Duodenal mucosa (tissue), 2 donors: Measurements from ENCODE around the gene SREBF2.
"Not testable (repeated sequence)": the region's sequence is repeated elsewhere in the genome, so short reads cannot be mapped to it uniquely, and the experiment has no call there.

Source experiments
- H3K27ac ChIP-seq: one replicate; pipeline ENCODE4 v1.7.0; 2013; ENCODE audit warnings: low read depth, low read length
- H3K27me3 ChIP-seq, 2 donors: one replicate each; pipeline ENCODE4 v1.7.0; 2013; ENCODE audit warnings: low read length in 2 of 2, control low read depth in 1 of 2; ENCODE audit not compliant: insufficient read depth in 2 of 2, control insufficient read depth in 1 of 2
- H3K36me3 ChIP-seq, 2 donors: one replicate each; pipeline ENCODE4 v1.7.0; 2013; ENCODE audit warnings: low read length in 2 of 2, control low read depth in 1 of 2; ENCODE audit not compliant: insufficient read depth in 2 of 2, control insufficient read depth in 1 of 2
- H3K4me1 ChIP-seq, 2 donors: one replicate each; pipeline ENCODE4 v1.7.0; 2013; ENCODE audit warnings: low read length in 2 of 2, control low read depth in 1 of 2; ENCODE audit not compliant: insufficient read depth in 2 of 2, control insufficient read depth in 1 of 2
- H3K4me3 ChIP-seq, 2 donors: one replicate each; pipeline ENCODE4 v1.7.0; 2013; ENCODE audit warnings: low read length in 2 of 2, low read depth in 1 of 2
- H3K9ac ChIP-seq, 2 donors: one replicate each; pipeline ENCODE4 v1.7.0; 2013; ENCODE audit warnings: low read length in 2 of 2, low read depth in 1 of 2
- H3K9me3 ChIP-seq, 2 donors: one replicate each; pipeline ENCODE4 v1.7.0; 2013; ENCODE audit warnings: low read length in 2 of 2, control low read depth in 1 of 2; ENCODE audit not compliant: control insufficient read depth in 1 of 2

SREBF2 gene

DNA sequence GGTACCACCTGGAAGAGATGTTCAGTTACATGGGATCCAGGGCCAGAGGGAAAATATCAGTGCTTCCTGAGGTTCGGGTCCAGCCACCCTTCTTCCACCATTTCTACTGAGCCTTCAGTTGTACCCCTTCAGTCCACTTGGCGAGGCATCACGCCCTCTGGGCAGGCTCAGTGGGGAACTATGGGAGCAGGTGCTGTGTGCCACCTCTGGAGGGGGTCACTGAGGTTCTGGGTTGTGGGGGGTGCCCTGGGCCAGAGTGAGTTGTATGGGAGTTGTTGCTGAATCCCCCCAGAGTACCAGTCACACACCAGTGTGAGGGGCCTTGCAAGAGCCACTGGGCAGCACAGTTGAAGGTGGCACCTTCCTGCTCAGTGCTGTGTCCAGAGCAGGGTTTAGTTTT lies 2.7 kb upstream of the SREBF2 start:
- H3K4me1 ChIP-seq, result peaks cover 33 to 53% of the 10 kb centered on the region in 2 donors
- H3K27ac ChIP-seq, result no peak overlapping the region
- no peak overlapping the region for H3K9ac ChIP-seq
- H3K27me3 ChIP-seq, result no peaks in the 10 kb centered on the region
- no peaks in the 10 kb centered on the region for H3K9me3 ChIP-seq
- H3K4me3 ChIP-seq, result no peak overlapping the region
- peaks cover 0 to 10% of the 10 kb centered on the region in 2 donors for H3K36me3 ChIP-seq

DNA sequence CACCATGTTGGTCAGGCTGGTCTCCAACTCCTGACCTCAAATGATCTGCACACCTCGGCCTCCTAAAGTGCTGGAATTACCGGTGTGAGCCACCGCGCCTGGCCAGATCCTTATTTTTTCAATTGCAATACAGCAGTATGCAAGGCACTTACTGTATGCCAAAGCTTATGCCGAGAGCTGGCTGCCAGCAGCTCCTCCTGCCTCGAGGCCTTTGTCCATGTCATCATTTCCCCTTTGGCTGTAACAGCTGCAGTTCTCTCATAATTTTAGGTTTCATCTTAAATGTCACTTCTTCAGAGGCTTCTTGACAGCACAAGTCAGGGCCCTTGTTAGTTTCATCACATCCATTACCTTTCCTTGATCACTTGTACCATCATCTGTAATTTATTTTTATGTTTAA lies 1.5 kb upstream of the SREBF2 start:
- Histone ChIP-seq H3K27ac (no peak overlapping the region), H3K4me1 (peaks cover 28 to 50% of the 10 kb centered on the region in 2 donors)

DNA sequence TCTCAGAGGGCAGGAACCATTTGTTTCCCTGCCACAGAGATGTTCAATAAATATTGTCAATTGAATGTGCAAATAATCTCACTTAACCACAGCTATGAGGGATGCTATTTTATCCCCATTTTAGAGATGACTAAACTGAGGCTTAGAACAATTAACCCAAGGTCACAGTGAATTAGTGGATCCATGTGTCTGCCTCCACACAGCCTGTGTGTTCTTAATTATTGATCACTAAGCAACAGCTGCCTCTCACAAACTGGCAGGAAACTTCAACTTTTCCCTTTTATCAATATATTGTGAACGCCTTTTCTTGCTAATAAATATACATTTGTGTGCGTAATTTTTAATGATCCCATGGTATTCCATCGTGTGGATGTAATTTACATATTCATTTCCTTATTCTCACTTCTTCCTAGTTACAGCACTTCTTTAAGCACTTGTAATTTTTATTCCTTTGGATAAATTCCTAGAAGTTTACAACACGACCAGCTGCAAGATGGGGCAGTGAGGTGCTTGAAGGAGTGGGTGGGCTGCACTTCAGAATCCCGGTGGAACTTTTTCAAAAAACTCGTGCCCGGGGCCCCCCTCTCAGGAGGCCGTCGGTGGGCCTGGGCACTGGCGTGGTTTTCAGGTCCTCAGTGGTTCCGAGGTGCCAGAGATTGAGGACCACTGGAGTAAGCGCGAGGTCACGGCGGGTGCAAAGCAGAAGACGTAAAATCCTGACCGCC lies 915 bp upstream of the SREBF2 start:
- Histone ChIP-seq H3K9me3 (no peaks in the 10 kb centered on the region), H3K36me3 (peaks cover 0 to 14% of the 10 kb centered on the region in 2 donors), H3K27ac (peak overlapping the region; percentile 91), H3K9ac (peak overlapping the region; percentile 85 to 97), H3K4me1 (peaks cover 21 to 47% of the 10 kb centered on the region in 2 donors), H3K4me3 (peak overlapping the region; percentile 73 to 79), H3K27me3 (no peaks in the 10 kb centered on the region)

More for the DNA sequence above, 1.5 kb upstream of the SREBF2 start:
- H3K4me3 ChIP-seq, result no peak overlapping the region
- peaks cover 0 to 8% of the 10 kb centered on the region in 2 donors for H3K36me3 ChIP-seq
- no peak overlapping the region for H3K9ac ChIP-seq
- no peaks in the 10 kb centered on the region for H3K27me3 ChIP-seq
- no peaks in the 10 kb centered on the region for H3K9me3 ChIP-seq

DNA sequence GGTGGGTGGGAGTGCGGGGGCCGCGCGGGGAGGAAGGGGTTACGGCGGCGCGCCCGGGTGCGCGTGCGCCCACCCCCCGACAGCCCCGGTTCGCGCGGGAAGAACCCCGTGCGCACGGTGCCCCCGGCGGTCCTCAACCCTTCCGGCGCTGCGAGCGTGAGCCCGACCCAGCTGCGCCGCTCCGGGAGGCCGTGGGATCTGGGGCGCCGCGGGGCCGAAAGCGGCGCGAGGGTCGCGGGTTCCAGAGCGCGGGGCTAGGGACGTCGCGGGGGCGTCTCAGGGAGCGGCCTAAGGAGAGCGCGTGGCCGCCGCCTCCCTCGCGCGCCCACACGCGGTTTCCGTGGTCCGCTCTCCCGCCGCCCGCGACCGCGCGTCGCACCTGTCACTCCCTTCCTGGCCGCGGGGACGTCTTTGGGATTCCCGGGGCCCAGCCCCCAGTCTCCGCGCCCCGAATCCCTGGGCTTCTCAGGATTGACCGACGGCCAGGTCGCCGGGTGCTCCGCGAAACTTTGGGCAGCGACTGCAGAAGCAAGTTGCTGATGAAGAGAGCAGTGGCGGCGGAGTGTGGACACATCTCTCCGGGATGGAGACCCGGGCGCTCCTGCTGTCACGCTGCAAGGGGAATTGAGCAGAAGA lies 582 bp downstream of the SREBF2 start:
- peak overlapping the region; percentile 72 to 85 for H3K9ac ChIP-seq
- H3K27ac ChIP-seq, result peak overlapping the region; percentile 91
- H3K36me3 ChIP-seq, result peaks cover 0 to 14% of the 10 kb centered on the region in 2 donors
- H3K4me3 ChIP-seq, result peak overlapping the region; percentile 70 to 86
- no peaks in the 10 kb centered on the region for H3K27me3 ChIP-seq
- H3K9me3 ChIP-seq, result no peaks in the 10 kb centered on the region
- peaks cover 15 to 46% of the 10 kb centered on the region in 2 donors for H3K4me1 ChIP-seq

DNA sequence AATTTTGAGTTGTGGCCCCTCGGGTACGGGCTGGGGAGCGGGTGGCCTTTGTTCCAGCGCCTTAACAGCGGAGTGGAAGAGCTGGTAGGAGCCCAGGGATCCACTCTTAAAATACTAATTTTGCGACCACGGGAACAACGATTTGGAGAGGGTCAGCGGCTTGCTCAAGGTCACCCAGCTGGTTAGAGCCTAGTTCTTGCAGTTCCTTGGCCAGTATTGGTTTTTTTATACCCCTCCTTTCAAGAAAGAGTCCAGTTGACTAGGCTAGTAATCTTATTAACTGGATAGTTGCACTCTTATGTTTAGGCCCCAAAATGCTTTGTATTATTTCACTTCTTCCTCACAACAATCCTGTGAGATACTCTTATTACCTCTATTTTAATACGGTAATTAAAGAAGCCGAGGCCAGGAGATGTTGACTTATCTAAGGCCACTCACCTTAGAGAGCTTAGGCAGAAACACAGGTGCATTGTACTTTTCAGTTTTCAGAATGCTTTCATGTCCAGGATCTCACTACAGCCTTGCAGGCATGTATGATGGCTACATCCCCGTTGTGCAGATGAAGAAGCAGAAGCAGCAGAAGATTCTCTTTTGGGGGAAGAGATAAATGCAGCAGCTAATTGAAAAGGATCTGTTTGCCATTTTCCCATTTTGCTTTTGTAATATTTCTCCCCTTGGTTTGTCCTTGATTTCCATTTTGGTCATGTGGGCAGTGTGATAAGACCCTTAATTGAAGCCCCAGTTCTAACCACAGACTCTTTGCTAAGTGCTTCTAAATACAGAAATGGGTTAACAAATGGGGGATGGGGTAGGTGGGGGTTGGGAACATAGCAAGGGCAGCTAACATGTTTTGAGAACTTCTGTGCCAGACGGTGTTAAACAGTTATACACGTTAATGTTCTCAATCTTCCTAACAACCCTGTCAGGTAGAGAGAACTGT lies 1.4 kb downstream of the SREBF2 start:
- Histone ChIP-seq H3K27ac (peak overlapping the region; percentile 91), H3K27me3 (no peaks in the 10 kb centered on the region), H3K9ac (peak overlapping the region; percentile 72 to 85), H3K9me3 (no peaks in the 10 kb centered on the region), H3K4me3 (peak overlapping the region; percentile 70 to 86), H3K4me1 (peaks cover 8 to 44% of the 10 kb centered on the region in 2 donors), H3K36me3 (peaks cover 0 to 14% of the 10 kb centered on the region in 2 donors)

DNA sequence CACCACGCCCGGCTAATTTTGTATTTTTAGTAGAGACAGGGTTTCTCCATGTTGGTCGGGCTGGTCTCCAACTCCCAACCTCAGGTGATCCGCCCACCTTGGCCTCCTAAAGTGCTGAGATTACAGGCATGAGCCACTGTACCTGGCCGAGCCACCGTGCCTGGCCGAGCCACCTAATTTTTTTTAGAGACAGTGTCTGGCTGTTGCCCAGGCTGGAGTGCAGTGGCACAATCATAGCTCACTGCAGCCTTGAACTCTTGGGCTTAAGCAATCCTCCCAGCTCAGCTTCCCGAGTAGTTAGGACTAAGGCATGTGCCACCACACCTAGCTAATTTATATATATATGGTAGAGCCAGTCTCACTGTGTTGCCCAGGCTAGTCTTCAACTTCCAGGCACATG lies 2.6 kb downstream of the SREBF2 start:
- H3K36me3 ChIP-seq, result peaks cover 0 to 14% of the 10 kb centered on the region in 2 donors
- not testable (repeated sequence) for H3K4me3 ChIP-seq, H3K9ac ChIP-seq, H3K9me3 ChIP-seq, H3K27ac ChIP-seq, H3K27me3 ChIP-seq
- peaks cover 12 to 48% of the 10 kb centered on the region in 2 donors for H3K4me1 ChIP-seq

DNA sequence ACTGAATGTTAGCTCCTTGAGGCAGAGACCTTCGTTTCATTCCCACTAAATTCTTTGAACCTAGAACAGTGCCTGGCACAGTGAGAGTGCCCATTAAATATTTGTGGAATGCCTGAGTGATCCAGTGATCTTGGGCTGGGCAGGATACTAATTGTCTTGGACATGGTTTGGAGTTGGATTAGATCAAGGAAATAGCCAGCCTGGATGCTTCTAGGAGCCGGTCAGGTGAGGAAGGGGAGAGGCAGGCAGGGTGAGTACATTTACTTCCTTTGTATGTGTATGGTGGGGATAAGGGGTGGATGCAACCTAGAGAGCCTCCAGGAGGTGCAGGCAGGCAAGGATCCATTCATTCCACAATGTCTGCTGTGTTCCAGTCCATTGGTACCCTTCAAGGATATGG lies 3.6 kb downstream of the SREBF2 start:
- H3K9ac ChIP-seq, result no peak overlapping the region
- no peak overlapping the region for H3K27ac ChIP-seq
- no peaks in the 10 kb centered on the region for H3K27me3 ChIP-seq
- peaks cover 23 to 54% of the 10 kb centered on the region in 2 donors for H3K4me1 ChIP-seq
- peaks cover 0 to 14% of the 10 kb centered on the region in 2 donors for H3K36me3 ChIP-seq
- H3K4me3 ChIP-seq, result no peak overlapping the region
- H3K9me3 ChIP-seq, result no peaks in the 10 kb centered on the region

DNA sequence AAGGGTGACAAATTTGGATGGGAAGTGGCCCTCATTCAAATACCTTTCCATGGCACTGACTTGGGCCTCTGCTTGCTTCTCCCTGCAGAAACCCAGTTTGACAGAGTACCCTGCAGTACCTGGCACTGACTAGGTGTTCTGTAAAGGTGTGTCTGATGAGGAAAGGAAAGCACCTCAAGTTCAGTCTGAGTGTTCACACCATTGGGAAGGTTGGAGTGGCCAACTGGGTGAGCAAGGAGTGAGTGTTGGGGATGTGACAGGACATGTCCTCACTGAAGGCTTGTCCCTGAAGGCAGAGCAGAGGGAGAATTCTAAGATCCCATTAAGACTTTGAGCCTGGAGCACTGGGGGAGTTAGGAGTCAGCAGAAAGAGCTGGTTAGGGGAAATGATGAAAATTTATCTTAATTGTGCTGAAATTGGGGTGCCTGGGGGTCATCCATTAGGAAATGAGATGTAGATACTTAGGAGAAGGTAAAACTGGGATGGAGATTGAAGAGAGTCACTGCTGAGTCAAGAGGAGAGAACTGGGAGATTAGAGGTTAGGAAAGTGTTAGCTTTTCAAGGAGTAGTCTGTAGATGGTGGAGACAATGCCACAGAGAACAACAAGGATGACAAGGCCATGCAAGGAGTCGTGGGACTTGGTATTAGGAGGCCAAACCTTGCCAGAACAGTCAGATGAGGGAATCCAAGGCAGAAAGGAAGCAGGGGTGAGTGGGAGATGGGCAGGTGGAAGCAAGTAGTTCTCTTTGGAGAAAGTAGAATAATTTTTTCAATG lies 6.1 kb downstream of the SREBF2 start:
- Histone ChIP-seq H3K9ac (no peak overlapping the region), H3K4me1 (peaks cover 25 to 55% of the 10 kb centered on the region in 2 donors), H3K4me3 (no peak overlapping the region), H3K36me3 (peaks cover 0 to 18% of the 10 kb centered on the region in 2 donors), H3K9me3 (no peaks in the 10 kb centered on the region), H3K27me3 (no peaks in the 10 kb centered on the region), H3K27ac (no peak overlapping the region)

DNA sequence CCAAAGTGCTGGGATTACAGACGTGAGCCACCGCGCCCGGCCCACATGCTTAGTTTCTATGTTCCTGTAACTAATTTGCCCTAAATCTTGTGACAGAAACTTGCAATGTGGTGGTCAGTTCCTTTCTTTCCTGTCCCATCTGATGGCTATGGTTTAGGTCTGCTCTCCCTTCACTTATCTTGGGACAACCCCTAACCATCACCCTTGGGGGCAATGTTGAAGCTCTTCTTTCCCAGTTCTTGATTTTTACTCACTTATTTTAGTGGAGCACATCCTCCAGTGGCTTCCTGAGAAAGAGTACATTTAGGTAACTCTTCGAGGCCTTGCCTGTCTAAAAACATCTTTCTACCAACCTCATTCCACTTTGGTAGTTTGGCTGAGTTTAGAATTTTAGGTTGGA lies 7.3 kb downstream of the SREBF2 start:
- Histone ChIP-seq H3K4me3 (no peak overlapping the region), H3K36me3 (peaks cover 0 to 18% of the 10 kb centered on the region in 2 donors), H3K4me1 (peaks cover 25 to 55% of the 10 kb centered on the region in 2 donors), H3K27ac (no peak overlapping the region), H3K9ac (no peak overlapping the region), H3K9me3 (no peaks in the 10 kb centered on the region), H3K27me3 (no peaks in the 10 kb centered on the region)
